Upper lobe of left lung (tissue), 4 donors: ENCODE data around the gene POC5.

ENCODE experiments used
- CTCF ChIP-seq, 6 experiments: fragments of 450-650 bp in 4 of 6; fragments of 200-600 bp in 2 of 6; sonication (generic) in 2 of 6; IDR thresholded peaks; one replicate each; pipeline ENCODE4 v1.5.1; 2016 to 2019; ENCODE audit warnings: antibody characterized with exemption in 6 of 6
- EP300 ChIP-seq, 4 donors: sonication (generic); formaldehyde crosslinking; IDR thresholded peaks; one replicate each; pipeline ENCODE4 v1.5.1; 2017; ENCODE audit warnings: antibody characterized with exemption in 4 of 4, control low read depth in 2 of 4
- POLR2A ChIP-seq, 4 donors: fragments of 450-650 bp; IDR thresholded peaks; one replicate each; pipeline ENCODE4 v1.5.1; 2016 to 2017; ENCODE audit warnings: antibody characterized with exemption in 4 of 4, mild to moderate bottlenecking in 2 of 4

- no peak for TF ChIP-seq EP300 (IDR thresholded peaks at IDR 0.05)
- no peak for TF ChIP-seq CTCF (IDR thresholded peaks at IDR 0.05)
- no peak for TF ChIP-seq POLR2A (IDR thresholded peaks at IDR 0.05)
These were observed 56.4 kb downstream of the POC5 start for GRCh38 chr5:75660678-75661465.
